ENCODE measurements around the gene LMNTD1.

GRCh38 chr12:25456474-25456873, 96.6 kb downstream of the LMNTD1 start:
- no peak for TF ChIP-seq CTCF (IDR thresholded peaks at IDR 0.05; ENCODE audit: insufficient read depth, low read length, poor library complexity, severe bottlenecking)
- TF ChIP-seq EZH2phosphoT487 (conservative IDR thresholded peaks at IDR 0.05; ENCODE audit: low read length), result no peak
